Measurements from ENCODE around the gene GLTP.

DNA sequence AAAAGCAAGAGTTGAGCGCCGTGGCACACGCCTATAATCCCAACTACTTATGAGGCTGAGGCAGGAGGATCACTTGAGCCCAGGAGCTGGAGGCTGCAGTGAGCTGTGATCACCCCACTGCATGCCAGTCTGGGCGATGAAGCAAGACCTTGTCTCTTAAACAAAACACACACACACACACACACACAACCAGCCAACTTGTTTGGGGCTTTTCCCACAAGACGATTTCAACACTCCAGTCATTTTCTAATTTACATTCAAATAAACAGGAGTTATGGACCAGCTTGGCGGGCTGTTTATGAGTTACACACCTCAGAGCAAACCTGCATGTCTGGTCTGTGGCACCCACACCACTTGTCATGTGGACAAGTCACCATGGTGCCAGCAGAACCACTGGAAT, 6.7 kb downstream of the GLTP start:
- TF ChIP-seq, protein P1, sequence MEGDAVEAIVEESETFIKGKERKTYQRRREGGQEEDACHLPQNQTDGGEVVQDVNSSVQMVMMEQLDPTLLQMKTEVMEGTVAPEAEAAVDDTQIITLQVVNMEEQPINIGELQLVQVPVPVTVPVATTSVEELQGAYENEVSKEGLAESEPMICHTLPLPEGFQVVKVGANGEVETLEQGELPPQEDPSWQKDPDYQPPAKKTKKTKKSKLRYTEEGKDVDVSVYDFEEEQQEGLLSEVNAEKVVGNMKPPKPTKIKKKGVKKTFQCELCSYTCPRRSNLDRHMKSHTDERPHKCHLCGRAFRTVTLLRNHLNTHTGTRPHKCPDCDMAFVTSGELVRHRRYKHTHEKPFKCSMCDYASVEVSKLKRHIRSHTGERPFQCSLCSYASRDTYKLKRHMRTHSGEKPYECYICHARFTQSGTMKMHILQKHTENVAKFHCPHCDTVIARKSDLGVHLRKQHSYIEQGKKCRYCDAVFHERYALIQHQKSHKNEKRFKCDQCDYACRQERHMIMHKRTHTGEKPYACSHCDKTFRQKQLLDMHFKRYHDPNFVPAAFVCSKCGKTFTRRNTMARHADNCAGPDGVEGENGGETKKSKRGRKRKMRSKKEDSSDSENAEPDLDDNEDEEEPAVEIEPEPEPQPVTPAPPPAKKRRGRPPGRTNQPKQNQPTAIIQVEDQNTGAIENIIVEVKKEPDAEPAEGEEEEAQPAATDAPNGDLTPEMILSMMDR (IDR thresholded peaks at IDR 0.05), result no peak
- no peak for TF ChIP-seq POLR2A (IDR thresholded peaks at IDR 0.05)
